GM18517 (cell line): ENCODE results near the gene ZBTB17.
"Not testable (repeated sequence)": the region's sequence is repeated elsewhere in the genome, so short reads cannot be mapped to it uniquely, and the experiment has no call there.

Source experiments
- ATAC-seq: cut with Tn5 transposase; IDR thresholded peaks from one replicate; pipeline ENCODE4 v1.9.1; 2021; ENCODE audit warnings: mild to moderate bottlenecking, moderate library complexity; ENCODE audit not compliant: unreplicated experiment

ZBTB17 gene

DNA sequence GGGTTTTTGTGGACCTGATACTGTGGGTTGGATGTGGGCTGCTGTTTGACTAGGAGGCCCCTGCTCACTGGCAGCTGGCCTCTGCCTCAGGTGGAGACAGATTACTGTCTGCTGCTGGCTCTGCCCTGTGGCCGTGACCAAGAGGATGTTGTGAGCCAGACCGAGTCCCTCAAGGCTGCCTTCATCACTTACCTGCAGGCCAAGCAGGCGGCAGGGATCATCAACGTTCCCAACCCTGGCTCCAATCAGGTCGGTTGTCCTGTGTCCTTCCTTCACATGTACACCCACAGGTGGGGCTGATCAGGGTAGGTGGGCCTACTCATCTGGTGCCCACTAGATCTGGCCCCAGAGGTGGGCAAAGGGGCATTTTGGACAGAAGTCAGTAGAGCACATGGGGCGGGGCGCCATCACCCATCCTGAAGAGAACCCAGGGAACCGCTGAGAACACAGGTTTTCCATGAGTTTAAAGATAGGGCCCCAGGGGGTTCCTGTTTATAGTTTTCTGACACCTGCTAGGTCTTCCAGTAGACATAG is 37.2 kb downstream of the ZBTB17 start:
- no peak for ATAC-seq

GRCh38 chr1:15937706-15938168 is 38.2 kb downstream of the ZBTB17 start:
- ATAC-seq, result no peak

- no peak for ATAC-seq
These were observed 38.8 kb downstream of the ZBTB17 start for GRCh38 chr1:15937146-15937545.

DNA sequence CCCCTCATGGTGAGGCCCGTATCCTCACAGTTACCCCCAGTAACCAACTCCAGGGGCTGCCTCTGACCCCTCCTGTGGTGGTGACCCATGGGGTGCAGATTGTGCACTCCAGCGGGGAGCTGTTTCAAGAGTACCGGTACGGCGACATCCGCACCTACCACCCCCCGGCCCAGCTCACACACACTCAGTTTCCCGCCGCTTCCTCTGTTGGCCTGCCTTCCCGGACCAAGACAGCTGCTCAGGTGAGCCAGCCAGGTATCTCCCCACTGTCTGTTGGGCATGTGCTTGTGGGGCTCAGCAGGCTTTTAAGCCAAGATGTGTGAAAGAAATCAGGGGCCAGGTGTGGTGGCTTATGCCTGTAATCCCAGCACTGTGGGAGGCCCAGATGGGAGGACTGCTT is 39.9 kb downstream of the ZBTB17 start:
- no peak for ATAC-seq

- ATAC-seq, result no peak
These were observed 40.6 kb downstream of the ZBTB17 start for GRCh38 chr1:15935056-15935950.

DNA sequence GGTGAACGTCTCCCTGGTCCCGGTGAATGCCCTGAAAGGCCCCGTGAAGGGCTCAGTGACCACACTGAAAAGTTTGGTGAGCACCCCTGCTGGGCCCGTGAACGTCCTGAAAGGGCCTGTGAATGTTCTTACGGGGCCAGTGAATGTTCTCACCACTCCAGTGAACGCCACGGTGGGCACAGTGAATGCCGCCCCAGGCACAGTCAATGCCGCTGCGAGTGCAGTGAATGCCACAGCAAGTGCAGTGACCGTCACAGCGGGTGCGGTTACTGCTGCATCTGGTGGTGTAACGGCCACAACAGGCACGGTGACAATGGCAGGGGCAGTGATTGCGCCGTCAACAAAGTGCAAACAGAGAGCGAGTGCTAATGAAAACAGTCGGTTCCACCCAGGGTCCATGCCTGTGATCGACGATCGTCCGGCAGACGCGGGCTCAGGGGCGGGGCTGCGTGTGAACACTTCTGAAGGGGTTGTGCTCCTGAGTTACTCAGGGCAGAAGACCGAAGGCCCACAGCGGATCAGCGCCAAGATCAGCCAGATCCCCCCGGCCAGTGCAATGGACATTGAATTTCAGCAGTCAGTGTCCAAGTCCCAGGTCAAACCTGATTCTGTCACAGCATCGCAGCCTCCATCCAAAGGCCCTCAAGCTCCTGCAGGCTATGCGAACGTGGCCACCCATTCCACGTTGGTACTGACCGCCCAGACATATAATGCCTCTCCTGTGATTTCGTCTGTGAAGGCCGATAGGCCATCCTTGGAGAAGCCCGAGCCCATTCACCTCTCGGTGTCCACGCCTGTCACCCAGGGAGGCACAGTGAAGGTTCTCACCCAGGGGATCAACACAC is 41.5 kb downstream of the ZBTB17 start:
- ATAC-seq, result no peak

DNA sequence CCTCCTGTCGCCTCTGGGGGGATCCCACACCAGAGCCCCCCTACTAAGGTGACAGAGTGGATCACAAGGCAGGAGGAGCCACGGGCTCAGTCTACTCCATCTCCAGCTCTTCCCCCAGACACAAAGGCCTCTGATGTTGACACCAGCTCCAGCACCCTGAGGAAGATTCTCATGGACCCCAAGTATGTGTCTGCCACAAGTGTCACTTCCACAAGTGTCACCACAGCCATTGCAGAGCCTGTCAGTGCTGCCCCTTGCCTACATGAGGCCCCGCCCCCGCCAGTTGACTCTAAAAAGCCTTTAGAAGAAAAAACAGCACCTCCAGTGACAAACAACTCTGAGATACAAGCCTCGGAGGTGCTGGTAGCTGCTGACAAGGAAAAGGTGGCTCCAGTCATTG is 42.2 kb downstream of the ZBTB17 start:
- no peak for ATAC-seq

DNA sequence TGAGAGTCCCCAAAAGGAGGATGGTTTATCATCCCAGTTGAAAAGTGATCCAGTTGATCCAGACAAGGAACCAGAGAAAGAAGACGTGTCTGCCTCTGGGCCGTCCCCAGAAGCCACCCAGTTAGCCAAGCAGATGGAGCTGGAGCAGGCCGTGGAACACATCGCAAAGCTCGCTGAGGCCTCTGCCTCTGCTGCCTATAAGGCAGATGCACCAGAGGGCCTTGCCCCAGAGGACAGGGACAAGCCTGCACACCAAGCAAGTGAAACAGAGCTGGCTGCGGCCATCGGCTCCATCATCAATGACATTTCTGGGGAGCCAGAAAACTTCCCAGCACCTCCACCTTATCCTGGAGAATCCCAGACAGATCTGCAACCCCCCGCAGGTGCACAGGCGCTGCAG is 43.3 kb downstream of the ZBTB17 start:
- ATAC-seq, result no peak

- no peak for ATAC-seq
These were observed 44.0 kb downstream of the ZBTB17 start for GRCh38 chr1:15931884-15932283.

DNA sequence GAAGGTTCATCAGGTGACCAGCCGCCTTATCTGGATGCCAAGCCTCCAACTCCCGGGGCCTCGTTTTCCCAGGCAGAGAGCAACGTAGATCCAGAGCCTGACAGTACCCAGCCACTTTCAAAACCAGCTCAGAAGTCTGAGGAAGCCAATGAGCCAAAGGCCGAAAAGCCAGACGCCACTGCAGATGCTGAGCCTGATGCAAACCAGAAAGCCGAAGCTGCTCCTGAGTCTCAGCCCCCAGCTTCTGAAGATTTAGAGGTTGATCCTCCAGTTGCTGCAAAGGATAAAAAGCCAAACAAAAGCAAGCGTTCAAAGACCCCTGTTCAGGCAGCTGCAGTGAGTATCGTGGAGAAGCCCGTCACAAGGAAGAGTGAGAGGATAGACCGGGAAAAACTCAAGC is 44.5 kb downstream of the ZBTB17 start:
- ATAC-seq, result no peak

- ATAC-seq, result no peak
These were observed 46.6 kb downstream of the ZBTB17 start for GRCh38 chr1:15928971-15929965.

DNA sequence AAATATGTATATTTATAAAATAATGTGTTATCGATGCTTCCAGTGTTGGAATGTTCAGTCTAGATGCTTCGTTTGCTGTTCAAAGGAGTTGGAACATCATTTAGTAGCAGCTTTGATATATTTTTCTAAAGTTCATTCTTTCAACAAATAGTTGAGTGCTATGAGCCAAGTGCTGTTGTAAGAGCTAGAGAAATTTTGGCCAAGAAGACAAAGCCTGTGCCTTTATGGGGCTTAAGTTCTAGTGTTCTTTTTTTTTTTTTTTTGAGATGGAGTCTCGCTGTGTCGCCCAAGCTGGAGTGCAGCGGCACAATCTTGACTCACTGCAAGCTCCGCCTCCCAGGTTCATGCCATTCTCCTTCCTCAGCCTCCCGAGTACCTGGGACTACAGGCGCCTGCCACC is 49.5 kb downstream of the ZBTB17 start:
- ATAC-seq, result not testable (repeated sequence)

- no peak for ATAC-seq
These were observed 52.7 kb downstream of the ZBTB17 start for GRCh38 chr1:15923241-15923640.

DNA sequence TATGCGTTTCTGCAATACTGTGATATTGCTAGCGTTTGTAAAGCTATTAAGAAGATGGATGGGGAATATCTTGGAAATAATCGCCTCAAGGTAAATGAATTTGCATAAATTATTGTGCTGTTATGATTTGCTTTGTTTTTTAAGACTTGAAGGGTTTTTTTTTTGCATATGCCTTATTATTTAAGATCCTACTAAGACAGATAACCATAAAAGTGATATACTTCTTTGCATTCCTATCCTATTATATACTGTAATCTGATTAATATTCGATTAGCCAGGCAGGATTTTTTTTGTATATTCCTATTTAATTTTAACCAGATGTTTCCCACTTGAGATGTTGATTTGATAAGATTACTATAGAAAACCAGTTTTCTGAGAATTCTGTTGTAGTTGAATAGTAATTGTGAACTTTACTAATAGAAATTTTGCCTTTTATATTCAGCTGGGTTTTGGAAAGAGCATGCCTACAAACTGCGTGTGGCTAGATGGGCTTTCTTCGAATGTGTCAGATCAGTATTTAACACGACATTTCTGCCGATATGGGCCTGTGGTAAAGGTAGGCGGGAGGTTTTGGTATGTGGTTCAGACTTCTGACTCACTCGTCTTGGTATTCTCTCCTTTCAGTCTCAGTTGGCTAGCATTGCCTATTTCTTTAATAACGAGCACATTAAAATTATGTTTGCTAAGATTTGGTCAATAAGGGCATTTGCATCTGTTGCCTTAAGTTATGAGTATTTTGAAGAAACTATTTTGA is 56.8 kb downstream of the ZBTB17 start:
- ATAC-seq, result peak; percentile 80

DNA sequence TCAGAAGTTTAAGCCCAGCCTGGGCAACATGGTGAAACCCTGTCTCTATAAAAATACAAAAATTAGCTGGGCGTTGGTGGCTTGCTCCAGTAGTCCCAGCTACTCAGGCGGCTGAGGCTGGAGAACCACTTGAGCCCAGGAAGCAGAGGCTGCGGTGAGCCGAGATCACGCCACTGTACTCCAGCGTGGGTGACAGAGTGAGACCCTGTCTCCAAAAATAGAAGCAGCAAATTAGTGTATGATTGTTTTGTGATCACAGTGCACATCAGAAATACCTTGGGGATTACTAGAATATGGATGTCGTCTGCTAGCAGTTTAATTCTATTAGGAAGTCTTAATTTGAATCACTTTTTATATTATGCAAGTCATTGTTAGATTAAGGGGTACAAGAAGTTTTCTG is 59.0 kb downstream of the ZBTB17 start:
- no peak for ATAC-seq

DNA sequence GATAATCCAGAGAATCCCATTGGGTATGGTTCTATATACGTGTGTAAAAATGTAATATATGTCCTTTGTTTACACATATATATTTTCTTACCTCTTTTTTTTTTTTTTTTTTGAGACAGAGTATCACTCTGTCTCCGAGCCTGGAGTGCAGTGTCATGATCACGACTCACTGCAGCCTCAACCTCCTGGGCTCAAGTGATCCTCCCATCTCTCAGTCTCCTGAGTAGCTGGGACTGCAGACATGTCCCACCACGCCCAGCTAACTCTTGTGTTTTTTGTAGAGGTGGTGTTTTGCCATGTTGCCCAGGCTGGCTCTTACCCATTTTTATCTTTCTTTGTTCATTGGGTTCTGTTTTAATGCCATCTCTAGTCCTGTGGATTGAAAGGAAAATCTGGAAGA is 59.5 kb downstream of the ZBTB17 start:
- no peak for ATAC-seq

GRCh38 chr1:15915991-15916390 is 59.9 kb downstream of the ZBTB17 start:
- no peak for ATAC-seq

DNA sequence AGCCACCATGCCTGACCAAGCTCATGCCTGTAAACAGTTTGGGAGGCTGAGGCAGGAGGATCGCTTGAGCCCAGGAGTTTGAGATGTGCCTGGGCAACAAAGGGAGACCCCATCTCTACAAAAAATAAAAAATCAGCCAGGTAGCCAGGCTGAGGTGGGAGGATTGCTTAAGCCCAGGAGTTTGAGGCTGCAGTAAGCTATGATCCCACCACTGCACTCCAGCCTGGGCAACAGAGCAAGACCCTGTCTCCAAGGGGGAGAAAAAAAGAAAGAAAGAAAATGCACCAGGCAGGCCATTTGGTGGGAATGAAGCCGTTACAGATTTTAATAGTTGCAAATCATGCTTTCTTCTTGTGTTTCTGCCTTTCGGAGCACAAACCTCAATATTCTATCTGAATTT is 62.3 kb downstream of the ZBTB17 start:
- ATAC-seq, result not testable (repeated sequence)

GRCh38 chr1:15911927-15912326 is 64.0 kb downstream of the ZBTB17 start:
- no peak for ATAC-seq

DNA sequence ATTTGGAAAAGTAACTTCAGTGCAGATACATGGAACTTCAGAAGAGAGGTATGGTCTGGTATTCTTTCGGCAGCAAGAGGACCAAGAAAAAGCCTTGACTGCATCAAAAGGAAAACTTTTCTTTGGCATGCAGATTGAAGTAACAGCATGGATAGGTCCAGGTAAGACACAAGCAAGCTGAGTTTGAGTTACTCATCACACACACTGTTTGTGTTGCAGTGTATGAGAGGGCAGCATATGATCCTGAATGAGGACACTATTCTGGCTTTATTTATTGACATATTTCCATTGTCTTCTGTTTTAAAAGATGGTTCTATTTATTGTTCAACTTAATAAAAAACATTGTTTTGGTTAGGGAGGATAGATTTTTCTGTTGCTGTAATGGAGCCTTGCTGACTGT is 64.8 kb downstream of the ZBTB17 start:
- ATAC-seq, result no peak
